NCI-H524 (cell line): ENCODE measurements around the gene CCDC34.

Source experiments
- DNase-seq, 2 experiments: peaks; one replicate each; lab custom pipeline; 2025; lab: John Stamatoyannopoulos, UW

The CCDC34 gene

DNA sequence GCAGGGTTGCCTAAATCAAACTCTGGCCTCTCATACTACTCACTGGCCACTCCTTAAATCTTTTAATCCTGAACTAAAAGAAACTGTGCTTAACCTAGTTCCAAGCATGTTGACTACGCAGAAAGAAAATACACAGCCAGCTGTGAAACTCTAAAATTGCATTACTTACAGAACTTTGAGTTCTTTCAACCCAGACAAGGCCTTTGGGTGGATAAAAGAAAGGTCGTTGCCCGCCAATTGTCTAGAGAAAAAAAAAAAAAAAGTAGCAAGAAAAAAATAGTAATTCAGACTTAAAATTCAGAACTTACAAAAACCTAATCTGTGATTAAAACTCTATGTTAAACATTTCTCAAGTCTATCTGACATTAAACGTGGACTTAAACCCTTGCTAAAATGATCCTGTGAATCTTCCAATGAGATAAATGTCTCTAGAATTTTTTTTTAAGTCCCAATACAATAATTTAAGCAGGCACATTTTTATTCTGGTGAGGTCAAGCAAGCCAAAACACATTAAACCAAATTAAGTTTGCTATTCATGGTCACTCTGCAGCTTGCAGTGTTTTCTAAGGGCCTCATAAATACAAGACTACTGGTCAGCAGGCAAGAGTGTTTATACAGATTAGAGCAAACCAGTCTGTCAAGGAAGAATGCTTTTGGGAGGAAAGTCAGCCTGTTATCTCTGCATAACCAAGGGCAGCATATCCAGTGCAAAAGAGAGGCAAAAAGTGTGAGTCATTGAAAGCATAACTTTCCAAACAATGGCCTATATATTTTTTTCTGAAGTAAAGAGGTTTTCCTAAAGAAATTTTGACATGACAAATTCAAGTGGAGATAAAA is 29.5 kb upstream of the CCDC34 start:
- DNase-seq: no peak

DNA sequence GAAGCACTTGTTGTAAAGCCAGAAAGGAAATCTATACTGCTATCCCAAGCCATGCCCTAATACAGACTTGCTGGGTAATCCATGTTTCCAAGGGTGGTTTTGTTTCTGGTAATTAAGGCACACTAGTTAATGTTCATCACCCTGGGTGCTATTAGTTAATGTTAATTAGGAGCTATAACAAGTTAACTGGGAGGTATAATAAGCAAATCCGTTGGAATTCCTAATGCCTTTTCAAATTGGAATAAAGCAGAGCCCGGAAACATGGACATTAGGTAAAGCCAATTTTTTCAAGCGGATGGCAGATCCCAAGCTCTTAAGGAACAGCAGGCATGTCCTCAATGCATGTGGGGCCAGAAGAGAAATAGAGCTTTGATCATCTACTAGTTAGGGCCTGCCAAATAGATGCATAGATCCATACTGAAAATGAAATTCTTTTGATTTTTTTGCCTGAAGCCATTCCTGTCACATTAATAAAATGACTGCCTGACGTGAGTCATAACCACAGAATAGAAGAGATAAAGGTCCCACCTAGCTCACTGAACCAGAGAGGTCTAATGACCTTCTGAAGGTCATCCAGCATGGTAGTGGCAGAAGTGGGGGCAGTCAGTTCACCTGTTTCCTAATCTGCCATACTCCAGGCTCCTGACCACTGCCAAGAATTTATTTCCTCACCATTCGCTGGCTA is 28.5 kb upstream of the CCDC34 start:
- DNase-seq: no peak

GRCh38 chr11:27390318-27391295 is 27.6 kb upstream of the CCDC34 start:
- DNase-seq: no peak

DNA sequence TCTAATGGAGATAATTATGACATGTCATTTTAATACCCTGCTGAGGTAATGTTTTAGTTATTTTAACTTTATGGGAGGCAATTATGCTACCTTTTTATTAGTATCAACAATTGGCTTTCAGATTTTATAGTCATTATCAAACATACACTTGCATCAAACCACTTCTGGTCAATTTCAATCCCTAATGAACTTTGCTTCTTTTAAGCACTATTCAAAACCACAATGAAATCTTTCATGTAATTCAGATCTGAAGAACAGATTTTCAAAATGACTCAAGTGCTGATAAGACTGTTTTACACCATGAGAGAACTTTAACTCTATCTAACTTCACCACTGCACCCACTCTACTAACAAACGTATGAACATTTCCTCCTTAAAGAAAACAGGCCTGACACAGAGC is 25.9 kb upstream of the CCDC34 start:
- DNase-seq: no peak

- no peak for DNase-seq
Observed at GRCh38 chr11:27388001-27388400, 25.0 kb upstream of the CCDC34 start.

- no peak for DNase-seq
Observed at GRCh38 chr11:27387362-27387761, 24.3 kb upstream of the CCDC34 start.

GRCh38 chr11:27386181-27386845 is 23.3 kb upstream of the CCDC34 start:
- DNase-seq: peak; percentile 53 to 55

DNA sequence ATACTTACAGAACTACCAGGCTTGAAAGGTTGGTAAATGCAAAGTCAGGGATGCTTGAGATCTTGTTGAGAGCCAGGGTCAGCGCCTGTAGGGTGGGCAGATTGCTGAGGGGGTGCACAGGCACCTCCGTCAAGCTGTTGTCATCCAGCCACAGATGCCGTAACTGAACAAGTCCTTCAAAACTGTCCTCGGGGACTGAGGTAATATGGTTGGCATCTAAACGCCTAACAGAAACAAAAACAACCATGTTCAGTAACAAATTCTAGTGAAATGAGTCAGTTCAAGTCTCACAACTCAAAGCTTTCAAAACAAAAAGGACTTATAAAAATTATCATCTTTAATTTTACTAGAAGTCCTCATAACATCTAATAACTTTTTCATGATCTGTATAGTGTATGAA is 22.2 kb upstream of the CCDC34 start:
- DNase-seq: peak; percentile 74 to 91

DNA sequence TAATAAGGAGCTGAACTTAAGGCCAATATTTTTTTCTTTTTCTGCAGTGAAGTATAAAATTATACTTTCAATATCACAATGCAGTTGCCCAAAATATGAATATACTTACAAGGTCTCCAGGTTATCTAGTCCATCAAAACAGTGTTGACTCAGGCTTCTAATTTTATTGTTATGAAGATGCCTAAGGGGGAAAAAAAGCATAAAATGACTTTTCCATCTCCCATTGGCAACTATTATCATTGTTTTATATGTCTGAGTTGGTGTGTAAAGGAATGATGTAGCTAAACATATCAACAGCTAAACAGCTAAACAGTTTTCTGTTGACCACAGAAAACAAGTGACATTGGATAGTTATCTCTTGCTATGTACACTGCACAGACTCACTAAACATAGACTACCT is 21.2 kb upstream of the CCDC34 start:
- DNase-seq: no peak

DNA sequence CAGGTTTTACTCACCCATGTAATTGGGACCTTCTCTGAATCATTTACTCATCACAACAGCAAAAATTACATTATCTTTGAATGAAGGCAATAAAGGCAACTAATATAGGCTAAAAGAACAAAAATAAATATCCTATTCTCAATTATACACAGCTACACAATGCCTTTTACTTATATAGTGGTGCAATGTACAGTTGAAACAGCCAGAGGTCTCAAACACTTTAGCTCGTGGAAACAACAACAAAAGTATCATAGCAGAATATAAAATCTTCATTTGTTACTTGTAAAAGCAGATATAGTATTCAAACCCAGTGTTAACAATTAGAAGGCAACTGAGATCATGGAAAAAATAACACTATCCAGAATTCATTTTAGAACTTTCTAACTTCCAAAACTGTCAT is 20.6 kb upstream of the CCDC34 start:
- DNase-seq: no peak

GRCh38 chr11:27381238-27381666 is 18.2 kb upstream of the CCDC34 start:
- DNase-seq: no peak

- DNase-seq: no peak
Observed at GRCh38 chr11:27380771-27381170, 17.8 kb upstream of the CCDC34 start.

GRCh38 chr11:27379449-27379848 is 16.4 kb upstream of the CCDC34 start:
- DNase-seq: no peak

GRCh38 chr11:27375370-27375769 is 12.4 kb upstream of the CCDC34 start:
- no peak for DNase-seq

- peak in 1 of 2 experiments; percentile 53 for DNase-seq
Observed at GRCh38 chr11:27373856-27374602, 11.0 kb upstream of the CCDC34 start.

DNA sequence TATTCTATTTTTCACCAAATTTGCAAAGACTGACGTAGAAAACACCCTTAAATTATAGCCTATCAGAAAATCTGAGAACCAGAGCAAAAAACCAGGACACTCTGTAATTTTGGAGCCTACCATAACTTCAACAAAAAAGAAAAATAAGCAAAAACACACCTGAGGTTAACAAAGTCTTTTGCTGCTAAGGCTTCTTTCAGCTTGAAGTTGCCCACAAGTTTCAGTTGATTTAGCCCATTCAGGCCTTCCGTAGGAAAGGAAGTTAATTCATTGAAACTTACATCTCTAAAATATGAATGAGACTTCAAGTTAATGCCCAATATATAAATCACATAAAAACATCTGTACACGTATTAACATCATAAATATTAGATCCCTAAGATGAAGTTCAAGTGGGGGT is 10.4 kb upstream of the CCDC34 start:
- no peak for DNase-seq

- no peak for DNase-seq
Observed at GRCh38 chr11:27372164-27372563, 9.1 kb upstream of the CCDC34 start.

- no peak for DNase-seq
Observed at GRCh38 chr11:27371489-27371888, 8.5 kb upstream of the CCDC34 start.

- DNase-seq: no peak
Observed at GRCh38 chr11:27370374-27370773, 7.4 kb upstream of the CCDC34 start.

- peak in 1 of 2 experiments; percentile 12 for DNase-seq
Observed at GRCh38 chr11:27367881-27368280, 4.9 kb upstream of the CCDC34 start.

DNA sequence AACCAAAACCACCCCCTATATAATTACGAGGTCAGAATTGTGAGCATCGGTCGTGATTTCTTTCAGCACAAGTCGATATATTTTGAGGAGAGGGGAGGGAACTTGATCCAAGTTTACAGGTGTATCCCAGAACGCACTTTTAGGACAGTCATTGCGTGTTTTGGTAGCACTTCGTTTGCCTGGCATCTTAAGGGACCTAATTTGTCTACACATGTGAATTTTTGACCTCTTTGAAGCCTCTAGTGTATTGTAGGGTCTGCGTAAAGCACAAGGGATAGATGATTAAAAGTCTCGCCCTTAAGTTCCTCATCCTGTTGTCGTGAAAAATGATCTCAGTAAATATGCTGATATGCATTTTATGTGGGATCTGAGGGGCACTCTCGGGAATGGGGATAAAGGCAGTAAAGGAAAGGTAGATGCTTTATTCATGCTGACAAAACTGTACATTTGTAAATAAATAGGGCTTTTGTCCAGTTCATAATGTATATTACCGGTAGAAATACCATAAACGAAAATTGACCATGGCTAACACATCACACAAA is 632 bp upstream of the CCDC34 start:
- DNase-seq: no peak
